Prostate gland (tissue), 2 donors: Measurements from ENCODE around the gene ACOX1.

Experiments
- CTCF ChIP-seq, 4 experiments: fragments of 200-600 bp in 2 of 4; fragments of 450-650 bp in 2 of 4; sonication (generic) in 2 of 4; IDR thresholded peaks; 1 replicate in 3 of 4; 2 replicates in 1 of 4; pipeline ENCODE4 v1.5.1; 2016 to 2019; ENCODE audit warnings: antibody characterized with exemption in 4 of 4, mild to moderate bottlenecking in 2 of 4, moderate library complexity in 2 of 4
- POLR2A ChIP-seq: fragments of 450-650 bp; IDR thresholded peaks from one replicate; pipeline ENCODE4 v1.6.1; 2016; ENCODE audit warnings: antibody characterized with exemption, mild to moderate bottlenecking
- POLR2AphosphoS5 ChIP-seq: sonication (generic); formaldehyde crosslinking; IDR thresholded peaks from one replicate; pipeline ENCODE4 v1.6.1; 2017; ENCODE audit warnings: antibody characterized with exemption

- TF ChIP-seq CTCF (IDR thresholded peaks at IDR 0.05): no peak
- no peak for TF ChIP-seq POLR2A
- no peak for TF ChIP-seq POLR2AphosphoS5
These were observed 70.8 kb downstream of the ACOX1 start for GRCh38 chr17:75908201-75908600.
